Skeletal muscle tissue (tissue), 4 donors: ENCODE measurements around the gene ITIH5. TPM values are rescaled to one million over a fixed set of nuclear protein-coding genes. Genes with fewer than 3 reads are reported as not detected.
A peak's percentile ranks its signal among the peaks of the same experiment; 100 is the strongest.
"Not testable (repeated sequence)": the region's sequence is repeated elsewhere in the genome, so short reads cannot be mapped to it uniquely, and the experiment has no call there.

ENCODE experiments used
- H3K27ac ChIP-seq: one replicate; pipeline ENCODE4 v1.7.0; 2013; ENCODE audit warnings: mild to moderate bottlenecking, low read depth, low read length, inconsistent platforms
- H3K27me3 ChIP-seq, 3 donors: one replicate each; pipeline ENCODE4 v1.7.0; 2013; ENCODE audit warnings: low read length in 3 of 3; ENCODE audit not compliant: control insufficient read depth in 3 of 3, insufficient read depth in 3 of 3
- H3K36me3 ChIP-seq, 3 donors: one replicate each; pipeline ENCODE4 v1.7.0; 2013; ENCODE audit warnings: low read length in 3 of 3; ENCODE audit not compliant: control insufficient read depth in 3 of 3, insufficient read depth in 3 of 3
- H3K4me1 ChIP-seq, 3 donors: one replicate each; pipeline ENCODE4 v1.7.0; 2013; ENCODE audit warnings: low read length in 3 of 3, mild to moderate bottlenecking in 3 of 3; ENCODE audit not compliant: control insufficient read depth in 3 of 3, insufficient read depth in 3 of 3
- H3K4me3 ChIP-seq, 3 donors: one replicate each; pipeline ENCODE4 v1.7.0; 2013; ENCODE audit warnings: low read length in 3 of 3
- H3K9ac ChIP-seq, 3 donors: one replicate each; pipeline ENCODE4 v1.7.0; 2013; ENCODE audit warnings: low read length in 3 of 3, mild to moderate bottlenecking in 3 of 3, moderate library complexity in 2 of 3, low read depth in 1 of 3
- H3K9me3 ChIP-seq, 3 donors: one replicate each; pipeline ENCODE4 v1.7.0; 2013; ENCODE audit warnings: low read length in 3 of 3; ENCODE audit not compliant: control insufficient read depth in 3 of 3
- total RNA-seq: library from RNA; depleted of rRNA; stranded (reverse); fragments of >200 nt; gene quantifications from one replicate; pipeline ENCODE4 v1.2.3, GENCODE V29; 2014
- donor health status: Osteomylitis.

ITIH5 gene
- total RNA-seq: 37.1 TPM

GRCh38 chr10:7666253-7667023 is at the start of gene ITIH5:
Gene ITIH5, minus strand, starts transcription at chr10:7666966. Its CDS starts 74 bp downstream, at chr10:7666892.
- H3K9me3 ChIP-seq: no peaks in the 10 kb centered on the region
- H3K27me3 ChIP-seq: peaks cover 12 to 35% (median 31%) of the 10 kb centered on the region in 3 donors
- peak within 1 kb of the TSS; percentile 33 for H3K27ac ChIP-seq
- peaks cover 7 to 14% (median 14%) of the 10 kb centered on the region in 3 donors for H3K4me1 ChIP-seq
- H3K36me3 ChIP-seq: no peaks in the 10 kb centered on the region
- H3K9ac ChIP-seq: peak within 1 kb of the TSS; percentile 46 to 70 (median 52)
- H3K4me3 ChIP-seq: peak within 1 kb of the TSS; percentile 66 to 75 (median 68)

- no peak overlapping the region for H3K4me3 ChIP-seq
- no peak overlapping the region for H3K27ac ChIP-seq
- peaks cover 0 to 12% (median 4%) of the 10 kb centered on the region in 3 donors for H3K27me3 ChIP-seq
- no peaks in the 10 kb centered on the region for H3K36me3 ChIP-seq
- H3K9me3 ChIP-seq: no peaks in the 10 kb centered on the region
- no peak overlapping the region for H3K9ac ChIP-seq
- H3K4me1 ChIP-seq: no peaks in the 10 kb centered on the region
Measured at GRCh38 chr10:7715515-7715914, 48.7 kb upstream of the ITIH5 start.

GRCh38 chr10:7711075-7711474 is 44.3 kb upstream of the ITIH5 start:
- H3K9me3 ChIP-seq, H3K4me3 ChIP-seq, H3K27ac ChIP-seq, H3K4me1 ChIP-seq, H3K27me3 ChIP-seq, H3K36me3 ChIP-seq, H3K9ac ChIP-seq: not testable (repeated sequence)

- Histone ChIP-seq H3K9ac (no peak overlapping the region), H3K27ac (no peak overlapping the region), H3K9me3 (no peaks in the 10 kb centered on the region), H3K36me3 (no peaks in the 10 kb centered on the region), H3K4me1 (no peaks in the 10 kb centered on the region), H3K27me3 (peaks cover 3 to 7% (median 4%) of the 10 kb centered on the region in 3 donors), H3K4me3 (no peak overlapping the region)
Measured at GRCh38 chr10:7710446-7710845, 43.7 kb upstream of the ITIH5 start.

- Histone ChIP-seq H3K9ac (no peak overlapping the region), H3K4me1 (no peaks in the 10 kb centered on the region), H3K9me3 (no peaks in the 10 kb centered on the region), H3K36me3 (no peaks in the 10 kb centered on the region), H3K27me3 (peaks cover 0 to 3% (median 2%) of the 10 kb centered on the region in 3 donors), H3K27ac (no peak overlapping the region), H3K4me3 (no peak overlapping the region)
Measured at GRCh38 chr10:7708832-7709231, 42.1 kb upstream of the ITIH5 start.

GRCh38 chr10:7707858-7708622 is 41.3 kb upstream of the ITIH5 start:
- H3K36me3 ChIP-seq: no peaks in the 10 kb centered on the region
- no peaks in the 10 kb centered on the region for H3K9me3 ChIP-seq
- H3K4me1 ChIP-seq: no peaks in the 10 kb centered on the region
- H3K27ac ChIP-seq: no peak overlapping the region
- H3K4me3 ChIP-seq: no peak overlapping the region
- peaks cover 2 to 3% (median 3%) of the 10 kb centered on the region in 3 donors for H3K27me3 ChIP-seq
- no peak overlapping the region for H3K9ac ChIP-seq

- Histone ChIP-seq H3K4me1 (no peaks in the 10 kb centered on the region), H3K36me3 (no peaks in the 10 kb centered on the region), H3K9me3 (no peaks in the 10 kb centered on the region), H3K9ac (no peak overlapping the region), H3K4me3 (no peak overlapping the region), H3K27ac (no peak overlapping the region), H3K27me3 (peaks cover 3 to 8% (median 7%) of the 10 kb centered on the region in 3 donors)
Measured at GRCh38 chr10:7707102-7707501, 40.3 kb upstream of the ITIH5 start.

- Histone ChIP-seq H3K9ac (no peak overlapping the region), H3K27ac (no peak overlapping the region), H3K4me1 (no peaks in the 10 kb centered on the region), H3K9me3 (no peaks in the 10 kb centered on the region), H3K27me3 (peaks cover 3 to 9% (median 7%) of the 10 kb centered on the region in 3 donors), H3K36me3 (no peaks in the 10 kb centered on the region), H3K4me3 (no peak overlapping the region)
Measured at GRCh38 chr10:7706534-7707073, 39.8 kb upstream of the ITIH5 start.

- Histone ChIP-seq H3K9me3 (no peaks in the 10 kb centered on the region), H3K27me3 (peaks cover 3 to 9% (median 7%) of the 10 kb centered on the region in 3 donors), H3K4me3 (no peak overlapping the region), H3K36me3 (no peaks in the 10 kb centered on the region), H3K9ac (no peak overlapping the region), H3K4me1 (no peaks in the 10 kb centered on the region), H3K27ac (no peak overlapping the region)
Measured at GRCh38 chr10:7705341-7705740, 38.6 kb upstream of the ITIH5 start.
